ENCODE data around the gene NEDD4. TPM values are rescaled to one million over a fixed set of nuclear protein-coding genes. Genes with fewer than 3 reads are reported as not detected.

The NEDD4 gene
- total and polyA plus RNA-seq, 4 donors, result 3.5 to 22.0 (median 7.7) TPM

GRCh38 chr15:55991802-55992768, 1.3 kb downstream of the NEDD4 start:
- peak overlapping the region; percentile 66 to 91 for H3K27ac ChIP-seq (ENCODE audit: low read depth in 1 of 2, low read length in 1 of 2)
- H3K9ac ChIP-seq (ENCODE audit: insufficient read depth in 1 of 2, low read length in 2 of 2), result peak overlapping the region in 1 of 2 donors; percentile 45
- WGBS, 2 donors, result 46 to 48% methylated on average over 12 of the region's 12 CpGs
- no peaks in the 10 kb centered on the region for H3K9me3 ChIP-seq (ENCODE audit: control insufficient read depth in 4 of 4, insufficient read depth in 3 of 4, low read length in 3 of 4)
- TF ChIP-seq CTCF (IDR thresholded peaks at IDR 0.05; ENCODE audit: control extremely low read depth, extremely low read depth), result no peak
- peak in 1 of 3 donors; percentile 33 for DNase-seq
- H3K4me3 ChIP-seq, result no peak overlapping the region
- H3K36me3 ChIP-seq (ENCODE audit: control insufficient read depth in 4 of 4, insufficient read depth in 4 of 4, low read length in 4 of 4), result no peaks in the 10 kb centered on the region
- no peak for ATAC-seq (ENCODE audit: insufficient read depth, low FRiP score)
- peaks cover 0 to 16% (median 0%) of the 10 kb centered on the region in 5 donors for H3K4me1 ChIP-seq (ENCODE audit: control insufficient read depth in 5 of 5, insufficient read depth in 5 of 5, low read length in 5 of 5)
- no peaks in the 10 kb centered on the region for H3K27me3 ChIP-seq (ENCODE audit: control insufficient read depth in 3 of 3, insufficient read depth in 3 of 3, low read length in 2 of 3)

GRCh38 chr15:55990998-55991397, 2.4 kb downstream of the NEDD4 start:
- 90 to 93% methylated on average over 1 of the region's 1 CpG for WGBS, 2 donors
- DNase-seq (peak in 2 of 3 donors; percentile 8 to 13), ATAC-seq (ENCODE audit: insufficient read depth, low FRiP score) (no peak)
- no peak overlapping the region for H3K27ac ChIP-seq (ENCODE audit: low read depth in 1 of 2, low read length in 1 of 2)
- no peaks in the 10 kb centered on the region for H3K9me3 ChIP-seq (ENCODE audit: control insufficient read depth in 4 of 4, insufficient read depth in 3 of 4, low read length in 3 of 4)
- TF ChIP-seq CTCF (IDR thresholded peaks at IDR 0.05; ENCODE audit: control extremely low read depth, extremely low read depth), result no peak
- H3K27me3 ChIP-seq (ENCODE audit: control insufficient read depth in 3 of 3, insufficient read depth in 3 of 3, low read length in 2 of 3), result no peaks in the 10 kb centered on the region
- no peaks in the 10 kb centered on the region for H3K36me3 ChIP-seq (ENCODE audit: control insufficient read depth in 4 of 4, insufficient read depth in 4 of 4, low read length in 4 of 4)
- H3K9ac ChIP-seq (ENCODE audit: insufficient read depth in 1 of 2, low read length in 2 of 2), result no peak overlapping the region
- peaks cover 0 to 16% (median 0%) of the 10 kb centered on the region in 5 donors for H3K4me1 ChIP-seq (ENCODE audit: control insufficient read depth in 5 of 5, insufficient read depth in 5 of 5, low read length in 5 of 5)
- no peak overlapping the region for H3K4me3 ChIP-seq

- Histone ChIP-seq H3K27ac (ENCODE audit: low read depth in 1 of 2, low read length in 1 of 2) (no peak overlapping the region), H3K9ac (ENCODE audit: insufficient read depth in 1 of 2, low read length in 2 of 2) (no peak overlapping the region), H3K9me3 (ENCODE audit: control insufficient read depth in 4 of 4, insufficient read depth in 3 of 4, low read length in 3 of 4) (no peaks in the 10 kb centered on the region), H3K27me3 (ENCODE audit: control insufficient read depth in 3 of 3, insufficient read depth in 3 of 3, low read length in 2 of 3) (no peaks in the 10 kb centered on the region), H3K36me3 (ENCODE audit: control insufficient read depth in 4 of 4, insufficient read depth in 4 of 4, low read length in 4 of 4) (no peaks in the 10 kb centered on the region), H3K4me3 (no peak overlapping the region), H3K4me1 (ENCODE audit: control insufficient read depth in 5 of 5, insufficient read depth in 5 of 5, low read length in 5 of 5) (peaks cover 0 to 16% (median 0%) of the 10 kb centered on the region in 5 donors)
- no peak for TF ChIP-seq CTCF (IDR thresholded peaks at IDR 0.05; ENCODE audit: control extremely low read depth, extremely low read depth)
- 60 to 80% methylated on average over 2 of the region's 2 CpGs for WGBS, 2 donors
- ATAC-seq (ENCODE audit: insufficient read depth, low FRiP score) (no peak), DNase-seq (peak in 1 of 3 donors; percentile 2)
These were observed 2.9 kb downstream of the NEDD4 start for GRCh38 chr15:55990516-55990915.
